ENCODE measurements around the gene KCNE4. TPM values are rescaled to one million over a fixed set of nuclear protein-coding genes. Genes with fewer than 3 reads are reported as not detected.

KCNE4 gene
- total RNA-seq, 3 donors from 2014 or later, result 0.55 to 5.8 (median 2.0) TPM

- H3K4me1 ChIP-seq (ENCODE audit: low read depth), result no peaks in the 10 kb centered on the region
- intact Hi-C loops (cut with DNase I, micrococcal nuclease), result no loop called here
- H3K36me3 ChIP-seq (ENCODE audit: low read depth), result no peaks in the 10 kb centered on the region
- TF ChIP-seq, protein P1, sequence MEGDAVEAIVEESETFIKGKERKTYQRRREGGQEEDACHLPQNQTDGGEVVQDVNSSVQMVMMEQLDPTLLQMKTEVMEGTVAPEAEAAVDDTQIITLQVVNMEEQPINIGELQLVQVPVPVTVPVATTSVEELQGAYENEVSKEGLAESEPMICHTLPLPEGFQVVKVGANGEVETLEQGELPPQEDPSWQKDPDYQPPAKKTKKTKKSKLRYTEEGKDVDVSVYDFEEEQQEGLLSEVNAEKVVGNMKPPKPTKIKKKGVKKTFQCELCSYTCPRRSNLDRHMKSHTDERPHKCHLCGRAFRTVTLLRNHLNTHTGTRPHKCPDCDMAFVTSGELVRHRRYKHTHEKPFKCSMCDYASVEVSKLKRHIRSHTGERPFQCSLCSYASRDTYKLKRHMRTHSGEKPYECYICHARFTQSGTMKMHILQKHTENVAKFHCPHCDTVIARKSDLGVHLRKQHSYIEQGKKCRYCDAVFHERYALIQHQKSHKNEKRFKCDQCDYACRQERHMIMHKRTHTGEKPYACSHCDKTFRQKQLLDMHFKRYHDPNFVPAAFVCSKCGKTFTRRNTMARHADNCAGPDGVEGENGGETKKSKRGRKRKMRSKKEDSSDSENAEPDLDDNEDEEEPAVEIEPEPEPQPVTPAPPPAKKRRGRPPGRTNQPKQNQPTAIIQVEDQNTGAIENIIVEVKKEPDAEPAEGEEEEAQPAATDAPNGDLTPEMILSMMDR (IDR thresholded peaks at IDR 0.05), result no peak
- ATAC-seq (peak; percentile 89), DNase-seq (peak; percentile 44 to 64 (median 44))
- no peak overlapping the region for H3K4me3 ChIP-seq
- no peaks in the 10 kb centered on the region for H3K9me3 ChIP-seq
Observed at GRCh38 chr2:223041527-223042109, 10.4 kb upstream of the KCNE4 start.

GRCh38 chr2:223042284-223042683 is 9.7 kb upstream of the KCNE4 start:
- H3K9me3 ChIP-seq, result no peaks in the 10 kb centered on the region
- DNase-seq (no peak), ATAC-seq (no peak)
- intact Hi-C loops (cut with DNase I, micrococcal nuclease), result no loop called here
- H3K36me3 ChIP-seq (ENCODE audit: low read depth), result no peaks in the 10 kb centered on the region
- TF ChIP-seq, protein P1 (IDR thresholded peaks at IDR 0.05), result no peak
- no peak overlapping the region for H3K4me3 ChIP-seq
- no peaks in the 10 kb centered on the region for H3K4me1 ChIP-seq (ENCODE audit: low read depth)

- intact Hi-C loops (cut with DNase I, micrococcal nuclease), result no loop called here
- ATAC-seq (no peak), DNase-seq (no peak)
- Histone ChIP-seq H3K4me1 (ENCODE audit: low read depth) (no peaks in the 10 kb centered on the region), H3K4me3 (no peak overlapping the region), H3K9me3 (no peaks in the 10 kb centered on the region), H3K36me3 (ENCODE audit: low read depth) (no peaks in the 10 kb centered on the region)
- TF ChIP-seq, protein P1 (IDR thresholded peaks at IDR 0.05), result no peak
Observed at GRCh38 chr2:223042704-223043118, 9.3 kb upstream of the KCNE4 start.

GRCh38 chr2:223043164-223043941 is 8.6 kb upstream of the KCNE4 start:
- Histone ChIP-seq H3K9me3 (no peaks in the 10 kb centered on the region), H3K36me3 (ENCODE audit: low read depth) (no peaks in the 10 kb centered on the region), H3K4me3 (no peak overlapping the region), H3K4me1 (ENCODE audit: low read depth) (no peaks in the 10 kb centered on the region)
- intact Hi-C loops (cut with DNase I, micrococcal nuclease), result no loop called here
- DNase-seq (no peak), ATAC-seq (no peak)
- TF ChIP-seq, protein P1 (IDR thresholded peaks at IDR 0.05), result no peak

- Histone ChIP-seq H3K4me1 (ENCODE audit: low read depth) (no peaks in the 10 kb centered on the region), H3K36me3 (ENCODE audit: low read depth) (no peaks in the 10 kb centered on the region), H3K4me3 (no peak overlapping the region), H3K9me3 (no peaks in the 10 kb centered on the region)
- intact Hi-C loops (cut with DNase I, micrococcal nuclease), result no loop called here
- ATAC-seq (no peak), DNase-seq (no peak)
- TF ChIP-seq, protein P1 (IDR thresholded peaks at IDR 0.05), result no peak
Observed at GRCh38 chr2:223044092-223044836, 7.7 kb upstream of the KCNE4 start.

All from mucosa of descending colon (tissue), 3 donors.